ENCODE results near the gene RTKN. TPM values are rescaled to one million over a fixed set of nuclear protein-coding genes. Genes with fewer than 3 reads are reported as not detected.
A peak's percentile ranks its signal among the peaks of the same experiment; 100 is the strongest.

RTKN gene
- total and polyA plus RNA-seq, 2 of the 13 experiments (the other 11 are each of a cell fraction or from before 2014, with no cell fraction given), result 159 to 166 TPM

GRCh38 chr2:74429487-74430451 is 12.0 kb downstream of the RTKN start (continued):
- no peak for TF ChIP-seq ZBTB2 (CRISPR knock-in tag; IDR thresholded peaks at IDR 0.05; ENCODE audit: low read depth)
- TF ChIP-seq ZNF446 (CRISPR knock-in tag; IDR thresholded peaks at IDR 0.05), result no peak
- TF ChIP-seq TCF7 (IDR thresholded peaks at IDR 0.05; ENCODE audit: low read depth), result peak; percentile 32; the same call in 1 of the 2 replicates
- TF ChIP-seq ZFP36L2 (CRISPR knock-in tag; IDR thresholded peaks at IDR 0.05), result no peak
- no peak for TF ChIP-seq ZNF142 (CRISPR knock-in tag; IDR thresholded peaks at IDR 0.05)
- no peak for TF ChIP-seq E2F2 (CRISPR knock-in tag; IDR thresholded peaks at IDR 0.05; ENCODE audit: borderline replicate concordance)
- TF ChIP-seq DBP (CRISPR knock-in tag; IDR thresholded peaks at IDR 0.05; ENCODE audit: not compliant biosample characterization), result no peak
- no peak for TF ChIP-seq KLF13 (CRISPR knock-in tag; IDR thresholded peaks at IDR 0.05)
- no peak for TF ChIP-seq LRRFIP1 (CRISPR knock-in tag; conservative IDR thresholded peaks at IDR 0.05)
- peak; percentile 72 for TF ChIP-seq POGZ (CRISPR knock-in tag; IDR thresholded peaks at IDR 0.05)
- TF ChIP-seq ISX (CRISPR knock-in tag; conservative IDR thresholded peaks at IDR 0.05), result no peak
- no peak for TF ChIP-seq CC2D1A (CRISPR knock-in tag; IDR thresholded peaks at IDR 0.05)
- no peak for TF ChIP-seq ZNF251 (CRISPR knock-in tag; IDR thresholded peaks at IDR 0.05)
